Measurements from ENCODE around the gene BCL2L12.
"Not testable (repeated sequence)": the region's sequence is repeated elsewhere in the genome, so short reads cannot be mapped to it uniquely, and the experiment has no call there.

BCL2L12 gene

DNA sequence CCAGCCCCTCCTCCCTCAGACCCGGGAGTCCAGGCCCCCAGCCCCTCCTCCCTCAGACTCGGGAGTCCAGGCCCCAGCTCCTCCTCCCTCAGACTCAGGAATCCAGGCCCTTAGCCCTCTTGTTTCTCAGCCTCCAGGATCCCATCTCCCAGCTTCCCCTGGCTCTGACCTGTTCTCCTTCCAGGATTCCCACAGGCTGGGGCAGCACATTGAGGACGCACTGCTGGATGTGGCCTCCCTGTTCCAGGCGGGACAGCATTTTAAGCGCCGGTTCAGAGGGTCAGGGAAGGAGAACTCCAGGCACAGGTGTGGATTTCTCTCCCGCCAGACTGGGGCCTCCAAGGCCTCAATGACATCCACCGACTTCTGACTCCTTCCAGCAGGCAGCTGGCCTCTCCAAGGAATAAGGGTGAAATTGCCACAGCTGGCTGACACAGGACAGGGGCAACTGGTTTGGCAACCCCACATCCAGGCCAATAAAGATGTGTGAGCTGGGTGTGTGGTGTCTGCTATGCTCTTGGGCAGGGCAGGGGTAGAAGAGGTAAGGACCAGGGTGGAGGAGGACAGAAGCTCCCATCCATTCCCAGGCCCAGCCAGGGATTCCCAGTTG lies 47.6 kb downstream of the BCL2L12 start:
- no peak for DNase-seq (ENCODE audit: low spot score)

DNA sequence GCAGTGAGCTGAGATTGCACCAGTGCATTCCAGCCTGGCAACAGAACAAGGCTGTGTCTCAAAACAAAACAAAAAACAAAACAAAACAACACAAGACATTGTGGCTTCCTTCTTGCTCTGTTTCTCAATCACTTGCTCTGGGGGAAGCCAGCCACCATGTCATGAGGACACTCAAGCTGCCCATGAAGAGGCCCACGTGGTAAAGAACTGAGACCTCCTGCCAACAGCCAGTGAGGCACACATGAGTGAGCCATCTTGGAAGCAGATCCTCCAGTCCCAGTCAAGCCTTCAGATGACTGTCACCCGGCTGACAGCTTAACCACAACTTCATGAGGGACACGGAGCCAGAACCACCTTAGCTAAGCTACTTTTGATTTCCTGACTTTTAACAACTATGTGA lies 50.4 kb downstream of the BCL2L12 start:
- DNase-seq (ENCODE audit: low spot score): no peak

DNA sequence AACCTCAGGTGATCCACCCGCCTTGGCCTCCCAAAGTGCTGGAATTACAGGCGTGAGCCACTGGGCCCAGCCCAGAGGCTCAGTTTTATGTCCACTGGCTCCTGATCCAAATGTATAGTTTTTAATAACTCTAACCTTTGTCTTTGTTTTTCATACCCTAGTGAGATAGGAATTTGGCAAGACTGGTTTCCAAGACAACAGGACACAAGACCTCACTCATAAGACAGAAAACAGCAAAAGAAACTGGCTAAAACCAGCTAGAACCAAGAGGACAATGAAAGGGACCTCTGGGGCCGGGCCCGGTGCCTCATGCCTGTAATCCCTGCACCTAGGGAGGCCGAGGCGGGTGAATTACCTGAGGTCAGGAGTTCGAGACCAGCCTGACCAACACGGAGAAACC lies 52.8 kb downstream of the BCL2L12 start:
- no peak for DNase-seq (ENCODE audit: low spot score)

GRCh38 chr19:49718991-49719390 lies 53.3 kb downstream of the BCL2L12 start:
- DNase-seq (ENCODE audit: low spot score): no peak

DNA sequence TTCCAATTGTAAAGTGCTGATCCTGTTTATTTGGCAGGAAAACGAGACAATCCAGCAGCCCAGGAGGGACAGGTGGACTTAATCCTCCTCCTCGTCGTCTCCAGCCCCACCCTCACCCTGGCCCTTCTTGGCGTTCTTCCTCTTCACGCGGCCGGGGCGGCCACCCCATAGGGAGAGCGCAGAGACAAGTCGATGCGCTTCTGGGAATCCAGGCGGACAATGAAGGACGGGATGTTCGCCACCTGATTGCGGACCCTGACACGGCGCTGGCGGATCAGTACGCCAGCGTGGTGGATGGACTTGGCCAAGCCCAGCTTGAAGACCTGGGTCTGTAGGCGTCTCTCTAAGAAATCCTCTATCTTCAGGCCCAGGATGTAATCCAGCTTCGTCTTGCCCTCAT lies 53.7 kb downstream of the BCL2L12 start:
- DNase-seq (ENCODE audit: low spot score): not testable (repeated sequence)

Data from cerebellar cortex (tissue), 1 donor.